Measurements from ENCODE around the gene PRKAG3.
"Not testable (repeated sequence)": the region's sequence is repeated elsewhere in the genome, so short reads cannot be mapped to it uniquely, and the experiment has no call there.

PRKAG3 gene

GRCh38 chr2:218863021-218863520 lies 31.5 kb upstream of the PRKAG3 start:
- no peak for DNase-seq (ENCODE audit: low read depth in 3 of 3, low spot score in 1 of 3)

- DNase-seq (ENCODE audit: low read depth in 3 of 3, low spot score in 1 of 3) = no peak
These were observed 30.2 kb upstream of the PRKAG3 start for GRCh38 chr2:218861645-218862318.

GRCh38 chr2:218860950-218861381 lies 29.4 kb upstream of the PRKAG3 start:
- DNase-seq (ENCODE audit: low read depth in 3 of 3, low spot score in 1 of 3) = no peak

GRCh38 chr2:218859988-218860831 lies 28.6 kb upstream of the PRKAG3 start:
- no peak for DNase-seq (ENCODE audit: low read depth in 3 of 3, low spot score in 1 of 3)

GRCh38 chr2:218859556-218859987 lies 28.0 kb upstream of the PRKAG3 start, which contains the start of gene WNT6:
TSS of gene WNT6 (plus strand) at chr2:218859805. CDS start at chr2:218860038, 233 bp downstream.
- DNase-seq (ENCODE audit: low read depth in 3 of 3, low spot score in 1 of 3) = no peak

- DNase-seq (ENCODE audit: low read depth in 3 of 3, low spot score in 1 of 3) = no peak
These were observed 27.3 kb upstream of the PRKAG3 start for GRCh38 chr2:218858671-218859555.

GRCh38 chr2:218858138-218858445 lies 26.5 kb upstream of the PRKAG3 start:
- no peak for DNase-seq (ENCODE audit: low read depth in 3 of 3, low spot score in 1 of 3)

GRCh38 chr2:218857371-218858137 lies 26.0 kb upstream of the PRKAG3 start:
- DNase-seq (ENCODE audit: low read depth in 3 of 3, low spot score in 1 of 3) = no peak

GRCh38 chr2:218856896-218857243 lies 25.3 kb upstream of the PRKAG3 start:
- DNase-seq (ENCODE audit: low read depth in 3 of 3, low spot score in 1 of 3) = no peak

- no peak for DNase-seq (ENCODE audit: low read depth in 3 of 3, low spot score in 1 of 3)
These were observed 24.7 kb upstream of the PRKAG3 start for GRCh38 chr2:218856167-218856895.

- DNase-seq (ENCODE audit: low read depth in 3 of 3, low spot score in 1 of 3) = no peak
These were observed 23.9 kb upstream of the PRKAG3 start for GRCh38 chr2:218855305-218856166.

GRCh38 chr2:218854860-218855259 lies 23.3 kb upstream of the PRKAG3 start:
- no peak for DNase-seq (ENCODE audit: low read depth in 3 of 3, low spot score in 1 of 3)

GRCh38 chr2:218853766-218854165 lies 22.2 kb upstream of the PRKAG3 start:
- no peak for DNase-seq (ENCODE audit: low read depth in 3 of 3, low spot score in 1 of 3)

GRCh38 chr2:218852911-218853667 lies 21.5 kb upstream of the PRKAG3 start:
- DNase-seq (ENCODE audit: low read depth in 3 of 3, low spot score in 1 of 3) = peak; percentile 31 to 64 (median 31)

GRCh38 chr2:218851286-218851685 lies 19.7 kb upstream of the PRKAG3 start:
- DNase-seq (ENCODE audit: low read depth in 3 of 3, low spot score in 1 of 3) = no peak

- no peak for DNase-seq (ENCODE audit: low read depth in 3 of 3, low spot score in 1 of 3)
These were observed 19.2 kb upstream of the PRKAG3 start for GRCh38 chr2:218850796-218851195.

- no peak for DNase-seq (ENCODE audit: low read depth in 3 of 3, low spot score in 1 of 3)
These were observed 18.1 kb upstream of the PRKAG3 start for GRCh38 chr2:218849721-218850120.

- not testable (repeated sequence) for DNase-seq (ENCODE audit: low read depth in 3 of 3, low spot score in 1 of 3)
These were observed 15.4 kb upstream of the PRKAG3 start for GRCh38 chr2:218846963-218847362.
